Measurements from ENCODE around the gene PSMB7. TPM values are rescaled to one million over a fixed set of nuclear protein-coding genes. Genes with fewer than 3 reads are reported as not detected.

Gene PSMB7
- total RNA-seq, 2 experiments from 2014 or later = 164 to 186 TPM

GRCh38 chr9:124303762-124304161 is 111.5 kb downstream of the PSMB7 start:
- DNase-seq (ENCODE audit: low spot score) = no peak
- Histone ChIP-seq H3K9me2 (ENCODE audit: insufficient read depth, low read length) (no peaks in the 10 kb centered on the region), H3K79me2 (ENCODE audit: insufficient read depth, low read depth, low read length) (no peaks in the 10 kb centered on the region), H3K4me1 (ENCODE audit: insufficient read depth, low read length, poor library complexity, severe bottlenecking) (no peaks in the 10 kb centered on the region), H3K9me3 (ENCODE audit: low read length) (no peaks in the 10 kb centered on the region), H3K4me3 (ENCODE audit: low read depth, low read length, poor library complexity, severe bottlenecking) (no peak overlapping the region), H3K27ac (ENCODE audit: low read depth, low read length, poor library complexity, severe bottlenecking) (no peak overlapping the region), H2AFZ (ENCODE audit: low read length) (no peak overlapping the region), H4K20me1 (ENCODE audit: insufficient read depth, low read length) (no peaks in the 10 kb centered on the region; the same call in 1 of the 2 replicates), H3K36me3 (ENCODE audit: insufficient read depth, low read length) (no peaks in the 10 kb centered on the region), H3K4me2 (ENCODE audit: low read length) (no peak overlapping the region)
- POLR2A ChIA-PET = no interaction called here
- CTCF ChIA-PET (ENCODE audit: unreplicated experiment) = no interaction called here
- intact Hi-C loops (cut with micrococcal nuclease; ENCODE audit: unreplicated experiment) = no loop called here
- TF ChIP-seq EZH2phosphoT487 (IDR thresholded peaks at IDR 0.05; ENCODE audit: borderline replicate concordance, low read depth, low read length) = no peak
- TF ChIP-seq, protein P1, sequence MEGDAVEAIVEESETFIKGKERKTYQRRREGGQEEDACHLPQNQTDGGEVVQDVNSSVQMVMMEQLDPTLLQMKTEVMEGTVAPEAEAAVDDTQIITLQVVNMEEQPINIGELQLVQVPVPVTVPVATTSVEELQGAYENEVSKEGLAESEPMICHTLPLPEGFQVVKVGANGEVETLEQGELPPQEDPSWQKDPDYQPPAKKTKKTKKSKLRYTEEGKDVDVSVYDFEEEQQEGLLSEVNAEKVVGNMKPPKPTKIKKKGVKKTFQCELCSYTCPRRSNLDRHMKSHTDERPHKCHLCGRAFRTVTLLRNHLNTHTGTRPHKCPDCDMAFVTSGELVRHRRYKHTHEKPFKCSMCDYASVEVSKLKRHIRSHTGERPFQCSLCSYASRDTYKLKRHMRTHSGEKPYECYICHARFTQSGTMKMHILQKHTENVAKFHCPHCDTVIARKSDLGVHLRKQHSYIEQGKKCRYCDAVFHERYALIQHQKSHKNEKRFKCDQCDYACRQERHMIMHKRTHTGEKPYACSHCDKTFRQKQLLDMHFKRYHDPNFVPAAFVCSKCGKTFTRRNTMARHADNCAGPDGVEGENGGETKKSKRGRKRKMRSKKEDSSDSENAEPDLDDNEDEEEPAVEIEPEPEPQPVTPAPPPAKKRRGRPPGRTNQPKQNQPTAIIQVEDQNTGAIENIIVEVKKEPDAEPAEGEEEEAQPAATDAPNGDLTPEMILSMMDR (conservative IDR thresholded peaks at IDR 0.05; ENCODE audit: low read length) = no peak
- no TSS peak for BruUV-seq (replicated peaks)

Other genes starting within 250 kb of the PSMB7 start
- 4.4 and 5.6 TPM in 2 replicates for gene NEK6, start 157.5 kb downstream of the PSMB7 start, total RNA-seq (2014; rRNA removed; shearing (Covaris generic))
- gene NEK6, start 157.5 kb downstream of the PSMB7 start, total RNA-seq (2022) = 12.1 and 16.4 TPM in 2 replicates
- not detected in 2 replicates for gene ADGRD2, start 35.0 kb upstream of the PSMB7 start, total RNA-seq (2014; rRNA removed; shearing (Covaris generic))
- gene ADGRD2, start 35.0 kb upstream of the PSMB7 start, total RNA-seq (2022) = not detected in 2 replicates
- not detected in 2 replicates for gene NR5A1, start 92.0 kb upstream of the PSMB7 start, total RNA-seq (2014; rRNA removed; shearing (Covaris generic))
- not detected in 2 replicates for gene NR5A1, start 92.0 kb upstream of the PSMB7 start, total RNA-seq (2022)